K562 (cell line): ENCODE results near the gene KRTAP4-16. TPM values are rescaled to one million over a fixed set of nuclear protein-coding genes. Genes with fewer than 3 reads are reported as not detected.

Source experiments
- ARNT ChIP-seq, 2 experiments: fragments of 450-650 bp; IDR thresholded peaks; 2 replicates each; pipeline ENCODE4 v1.6.1; 2016; ENCODE audit warnings: mild to moderate bottlenecking in 1 of 2
- CTCF ChIP-seq, 3 experiments: IDR thresholded peaks in 2 of 3; conservative IDR thresholded peaks in 1 of 3; 2 replicates each; pipeline ENCODE4 v1.5.1; 2011 to 2012; ENCODE audit warnings: low read length in 3 of 3, mild to moderate bottlenecking in 3 of 3, control low read depth in 2 of 3, improper control_type of control experiment in 1 of 3, inconsistent platforms in 1 of 3, low read depth in 1 of 3, mixed read lengths in 1 of 3, moderate library complexity in 1 of 3; ENCODE audit not compliant: insufficient read depth in 2 of 3
- SMARCE1 ChIP-seq: fragments of 450-650 bp; IDR thresholded peaks from 2 replicates; pipeline ENCODE4 v1.7.1; 2016; ENCODE audit warnings: mild to moderate bottlenecking
- SRSF7 ChIP-seq: fragments of 200-400 bp; formaldehyde crosslinking; optimal IDR thresholded peaks from 2 replicates; pipeline ENCODE3; 2017; ENCODE audit warnings: mild to moderate bottlenecking, low read depth, low read length
- TEAD1 ChIP-seq, 2 experiments: fragments of 450-650 bp in 1 of 2; sonication (generic) in 1 of 2; formaldehyde crosslinking; IDR thresholded peaks; 2 replicates each; pipeline versions ENCODE4 v1.4.0 to v1.8.0; 2020 to 2022; ENCODE audit warnings: mild to moderate bottlenecking in 2 of 2, missing genetic modification reagents in 1 of 2
- TFE3 ChIP-seq: fragments of 450-650 bp; formaldehyde crosslinking; IDR thresholded peaks from 2 replicates; pipeline ENCODE4 v1.4.0; 2020; ENCODE audit warnings: mild to moderate bottlenecking, mixed read lengths
- ZNF347 ChIP-seq: fragments of 450-650 bp; formaldehyde crosslinking; IDR thresholded peaks from 2 replicates; pipeline ENCODE4 v1.4.0; 2020; ENCODE audit warnings: low read depth, mild to moderate bottlenecking, moderate library complexity
- polyA plus RNA-seq, 8 experiments: library from polyadenylated mRNA; depleted of rRNA in 4 of 8; stranded (reverse) in 5 of 8; unstranded in 3 of 8; fragments of >200 nt; fragmentation: Nextera tagmentation in 2 of 8; fragmentation: Illumina TruSeq in 1 of 8; extraction: Ambion mirVana in 2 of 8; extraction: Trizol in 1 of 8; gene quantifications; 2 replicates each; pipeline versions ENCODE4 v1.2.1 to v1.2.3, GENCODE V29; 2011 to 2014; ENCODE audit warnings: inconsistent platforms in 1 of 8, missing spikeins in 1 of 8
- total RNA-seq, 7 experiments: library from RNA; depleted of rRNA in 6 of 7; stranded (reverse); fragments of >200 nt in 6 of 7; fragmentation: Illumina TruSeq in 2 of 7; extraction: Trizol in 2 of 7; gene quantifications; 2 replicates each; pipeline versions ENCODE4 v1.2.1 to v1.2.3, GENCODE V29; 2011 to 2021; ENCODE audit warnings: low replicate concordance in 1 of 7
- TF ChIP-seq, protein P1 (sequence below): IDR thresholded peaks from 3 replicates; pipeline ENCODE4 v1.6.1; 2011; ENCODE audit warnings: borderline replicate concordance, mild to moderate bottlenecking, moderate library complexity; ENCODE audit not compliant: insufficient read length; ENCODE audit errors: extremely low read depth
- TF ChIP-seq, protein P2 (sequence below): IDR thresholded peaks from 2 replicates; pipeline ENCODE4 v1.6.1; 2011; ENCODE audit not compliant: insufficient read length; ENCODE audit errors: extremely low read depth

Gene KRTAP4-16
- total and polyA plus RNA-seq, 9 of the 15 experiments (the other 6 are each of a cell fraction or from before 2014, with no cell fraction given), result not detected

- TF ChIP-seq CTCF (IDR thresholded peaks at IDR 0.05 in 2 of 3, conservative IDR thresholded peaks at IDR 0.05 in 1 of 3; ENCODE audit: insufficient read depth in 2 of 3, low read depth in 1 of 3, low read length in 3 of 3) (no peak), SRSF7 (no peak), TEAD1 (CRISPR knock-in tag; IDR thresholded peaks at IDR 0.05) (no peak), ARNT (IDR thresholded peaks at IDR 0.05) (no peak), SMARCE1 (no peak), TFE3 (CRISPR knock-in tag) (no peak), ZNF347 (CRISPR knock-in tag) (no peak)
- TF ChIP-seq, protein P1, sequence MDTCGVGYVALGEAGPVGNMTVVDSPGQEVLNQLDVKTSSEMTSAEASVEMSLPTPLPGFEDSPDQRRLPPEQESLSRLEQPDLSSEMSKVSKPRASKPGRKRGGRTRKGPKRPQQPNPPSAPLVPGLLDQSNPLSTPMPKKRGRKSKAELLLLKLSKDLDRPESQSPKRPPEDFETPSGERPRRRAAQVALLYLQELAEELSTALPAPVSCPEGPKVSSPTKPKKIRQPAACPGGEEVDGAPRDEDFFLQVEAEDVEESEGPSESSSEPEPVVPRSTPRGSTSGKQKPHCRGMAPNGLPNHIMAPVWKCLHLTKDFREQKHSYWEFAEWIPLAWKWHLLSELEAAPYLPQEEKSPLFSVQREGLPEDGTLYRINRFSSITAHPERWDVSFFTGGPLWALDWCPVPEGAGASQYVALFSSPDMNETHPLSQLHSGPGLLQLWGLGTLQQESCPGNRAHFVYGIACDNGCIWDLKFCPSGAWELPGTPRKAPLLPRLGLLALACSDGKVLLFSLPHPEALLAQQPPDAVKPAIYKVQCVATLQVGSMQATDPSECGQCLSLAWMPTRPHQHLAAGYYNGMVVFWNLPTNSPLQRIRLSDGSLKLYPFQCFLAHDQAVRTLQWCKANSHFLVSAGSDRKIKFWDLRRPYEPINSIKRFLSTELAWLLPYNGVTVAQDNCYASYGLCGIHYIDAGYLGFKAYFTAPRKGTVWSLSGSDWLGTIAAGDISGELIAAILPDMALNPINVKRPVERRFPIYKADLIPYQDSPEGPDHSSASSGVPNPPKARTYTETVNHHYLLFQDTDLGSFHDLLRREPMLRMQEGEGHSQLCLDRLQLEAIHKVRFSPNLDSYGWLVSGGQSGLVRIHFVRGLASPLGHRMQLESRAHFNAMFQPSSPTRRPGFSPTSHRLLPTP, result no peak
- TF ChIP-seq, protein P2, sequence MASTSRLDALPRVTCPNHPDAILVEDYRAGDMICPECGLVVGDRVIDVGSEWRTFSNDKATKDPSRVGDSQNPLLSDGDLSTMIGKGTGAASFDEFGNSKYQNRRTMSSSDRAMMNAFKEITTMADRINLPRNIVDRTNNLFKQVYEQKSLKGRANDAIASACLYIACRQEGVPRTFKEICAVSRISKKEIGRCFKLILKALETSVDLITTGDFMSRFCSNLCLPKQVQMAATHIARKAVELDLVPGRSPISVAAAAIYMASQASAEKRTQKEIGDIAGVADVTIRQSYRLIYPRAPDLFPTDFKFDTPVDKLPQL, result no peak
Measured at GRCh38 chr17:41101586-41102259, at the start of gene KRTAP4-16 (continued).
